Right atrium auricular region (tissue), 2 donors: Measurements from ENCODE around the gene BABAM2. TPM values are rescaled to one million over a fixed set of nuclear protein-coding genes. Genes with fewer than 3 reads are reported as not detected.

ENCODE experiments used
- DNase-seq: peaks from one replicate; pipeline ENCODE4 v3.0.0-alpha.2; 2019; ENCODE audit warnings: low spot score
- H3K27ac ChIP-seq, 2 donors: fragments of 200-600 bp; sonication (generic); 1 replicate in 1 of 2; 2 replicates in 1 of 2; pipeline ENCODE4 v1.5.1; 2016 to 2019
- H3K27me3 ChIP-seq, 2 donors: fragments of 200-600 bp; sonication (generic); one replicate each; pipeline versions ENCODE4 v1.5.1 to v1.6.0; 2017 to 2019
- H3K36me3 ChIP-seq: fragments of 200-600 bp; sonication (generic); one replicate; pipeline ENCODE4 v1.5.1; 2016
- H3K4me1 ChIP-seq, 2 donors: fragments of 200-600 bp; sonication (generic); one replicate each; pipeline versions ENCODE4 v1.5.1 to v1.6.0; 2017 to 2019
- H3K4me3 ChIP-seq, 2 donors: fragments of 200-600 bp; sonication (generic); 1 replicate in 1 of 2; 2 replicates in 1 of 2; pipeline ENCODE4 v1.5.1; 2017 to 2019; ENCODE audit warnings: mild to moderate bottlenecking in 1 of 2, moderate library complexity in 1 of 2
- H3K9me3 ChIP-seq, 2 donors: fragments of 200-600 bp; sonication (generic); one replicate each; pipeline ENCODE4 v1.5.1; 2019
- total RNA-seq, 2 donors: library from RNA; depleted of rRNA; stranded (reverse); fragments of >200 nt; gene quantifications; one replicate each; pipeline ENCODE4 v1.1.0, GENCODE V29; 2016
- TF ChIP-seq, protein P1 (sequence below), 2 donors: fragments of 200-600 bp; sonication (generic); IDR thresholded peaks; one replicate each; pipeline ENCODE4 v1.5.1; 2019; ENCODE audit warnings: antibody characterized with exemption in 2 of 2

BABAM2 gene
- total RNA-seq, 2 donors from 2014 or later = 58.8 to 60.6 TPM

DNA sequence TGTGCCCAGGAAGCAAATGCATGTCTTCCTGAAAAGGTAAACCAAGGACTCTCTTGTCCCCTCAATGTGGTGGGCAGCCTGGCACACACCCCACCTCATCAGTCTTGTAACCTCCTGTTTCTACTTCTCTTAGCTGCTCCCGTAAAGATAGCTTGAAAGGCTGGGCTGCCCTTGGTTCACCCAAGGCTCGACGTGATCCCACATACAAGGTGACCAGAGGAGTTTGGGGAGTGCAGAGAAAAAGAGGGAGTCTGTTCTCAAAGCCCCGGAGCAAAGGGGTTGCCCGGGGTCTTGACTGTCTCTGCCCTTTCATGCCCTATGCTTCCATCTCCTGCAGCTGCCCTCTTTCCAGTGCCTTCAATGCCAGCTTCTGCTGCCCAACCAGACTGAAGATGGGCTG, 483.8 kb downstream of the BABAM2 start:
- DNase-seq = no peak
- TF ChIP-seq, protein P1, sequence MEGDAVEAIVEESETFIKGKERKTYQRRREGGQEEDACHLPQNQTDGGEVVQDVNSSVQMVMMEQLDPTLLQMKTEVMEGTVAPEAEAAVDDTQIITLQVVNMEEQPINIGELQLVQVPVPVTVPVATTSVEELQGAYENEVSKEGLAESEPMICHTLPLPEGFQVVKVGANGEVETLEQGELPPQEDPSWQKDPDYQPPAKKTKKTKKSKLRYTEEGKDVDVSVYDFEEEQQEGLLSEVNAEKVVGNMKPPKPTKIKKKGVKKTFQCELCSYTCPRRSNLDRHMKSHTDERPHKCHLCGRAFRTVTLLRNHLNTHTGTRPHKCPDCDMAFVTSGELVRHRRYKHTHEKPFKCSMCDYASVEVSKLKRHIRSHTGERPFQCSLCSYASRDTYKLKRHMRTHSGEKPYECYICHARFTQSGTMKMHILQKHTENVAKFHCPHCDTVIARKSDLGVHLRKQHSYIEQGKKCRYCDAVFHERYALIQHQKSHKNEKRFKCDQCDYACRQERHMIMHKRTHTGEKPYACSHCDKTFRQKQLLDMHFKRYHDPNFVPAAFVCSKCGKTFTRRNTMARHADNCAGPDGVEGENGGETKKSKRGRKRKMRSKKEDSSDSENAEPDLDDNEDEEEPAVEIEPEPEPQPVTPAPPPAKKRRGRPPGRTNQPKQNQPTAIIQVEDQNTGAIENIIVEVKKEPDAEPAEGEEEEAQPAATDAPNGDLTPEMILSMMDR (IDR thresholded peaks at IDR 0.05) = no peak

DNA sequence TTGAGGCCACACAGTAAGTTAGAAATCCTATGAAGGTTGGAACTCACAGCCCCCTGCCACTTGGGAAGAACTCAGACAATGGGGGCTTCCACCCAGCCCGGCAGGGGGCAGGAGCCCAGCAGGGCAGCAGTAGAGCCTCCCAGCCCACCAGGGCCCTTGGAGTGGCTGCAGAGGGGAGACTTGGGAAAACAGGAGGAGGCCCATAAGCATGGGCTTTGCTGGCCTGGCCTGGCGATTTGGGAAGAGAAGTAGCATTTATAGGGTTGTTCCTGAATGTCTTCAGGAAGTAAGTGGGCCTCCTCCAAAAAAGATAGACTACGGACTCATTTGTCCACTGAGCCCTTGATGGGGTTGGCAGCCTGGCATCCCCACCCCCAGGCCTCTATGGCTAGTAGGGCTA, 484.7 kb downstream of the BABAM2 start:
- no peaks in the 10 kb centered on the region for H3K4me1 ChIP-seq
- TF ChIP-seq, protein P1 (IDR thresholded peaks at IDR 0.05) = no peak
- no peak for DNase-seq

More for the DNA sequence above, 483.8 kb downstream of the BABAM2 start:
- Histone ChIP-seq H3K9me3 (no peaks in the 10 kb centered on the region), H3K4me1 (no peaks in the 10 kb centered on the region), H3K4me3 (no peak overlapping the region), H3K27me3 (no peaks in the 10 kb centered on the region), H3K27ac (no peak overlapping the region), H3K36me3 (no peaks in the 10 kb centered on the region)

DNA sequence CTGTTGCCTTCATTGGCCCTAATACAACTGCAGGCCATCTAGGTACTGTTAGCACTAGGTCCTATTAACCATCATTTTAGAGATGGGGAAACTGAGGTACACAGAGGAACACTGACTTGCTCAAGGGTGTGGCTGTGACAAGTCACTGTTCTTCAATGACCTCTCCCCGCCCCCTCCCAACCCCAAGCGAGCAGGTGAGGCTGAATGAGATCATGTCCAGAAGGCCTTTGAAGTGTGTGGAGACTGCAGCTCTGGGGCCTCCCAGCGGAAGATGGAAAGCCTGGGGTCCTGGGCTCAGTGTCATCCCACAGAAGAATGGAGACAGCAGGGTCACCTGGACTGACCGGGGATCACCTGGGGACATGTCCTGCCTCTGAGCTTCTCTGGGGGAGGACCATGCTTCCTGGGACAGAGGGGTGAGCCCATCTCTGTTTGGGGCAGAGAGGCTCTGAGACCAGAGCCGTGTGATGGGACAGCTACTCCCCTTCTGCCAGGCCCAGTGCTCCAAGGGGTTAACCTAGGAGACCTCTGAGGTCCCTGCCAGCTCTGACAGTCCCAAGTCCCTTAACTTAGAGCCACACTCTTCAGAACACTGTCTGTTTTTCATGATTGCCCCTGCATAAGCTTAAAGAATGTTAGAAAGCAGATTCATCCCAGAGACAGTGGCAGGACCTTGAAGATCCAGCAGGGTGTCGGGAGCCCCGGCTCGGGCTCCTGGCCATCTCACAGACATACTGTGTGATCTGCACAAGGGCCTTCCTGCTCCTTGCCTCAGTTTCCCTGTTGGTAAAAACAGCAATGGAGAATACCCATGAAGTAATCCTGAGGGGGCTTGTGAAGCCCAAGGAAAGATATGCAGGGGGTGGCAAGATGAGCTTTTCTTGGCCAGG, 485.5 kb downstream of the BABAM2 start:
- Histone ChIP-seq H3K27me3 (no peaks in the 10 kb centered on the region), H3K36me3 (no peaks in the 10 kb centered on the region), H3K4me3 (no peak overlapping the region), H3K9me3 (no peaks in the 10 kb centered on the region), H3K27ac (no peak overlapping the region), H3K4me1 (no peaks in the 10 kb centered on the region)
- TF ChIP-seq, protein P1 (IDR thresholded peaks at IDR 0.05) = no peak
- no peak for DNase-seq

More for the DNA sequence above, 484.7 kb downstream of the BABAM2 start:
- Histone ChIP-seq H3K27ac (no peak overlapping the region), H3K27me3 (no peaks in the 10 kb centered on the region), H3K4me3 (no peak overlapping the region), H3K36me3 (no peaks in the 10 kb centered on the region), H3K9me3 (no peaks in the 10 kb centered on the region)

DNA sequence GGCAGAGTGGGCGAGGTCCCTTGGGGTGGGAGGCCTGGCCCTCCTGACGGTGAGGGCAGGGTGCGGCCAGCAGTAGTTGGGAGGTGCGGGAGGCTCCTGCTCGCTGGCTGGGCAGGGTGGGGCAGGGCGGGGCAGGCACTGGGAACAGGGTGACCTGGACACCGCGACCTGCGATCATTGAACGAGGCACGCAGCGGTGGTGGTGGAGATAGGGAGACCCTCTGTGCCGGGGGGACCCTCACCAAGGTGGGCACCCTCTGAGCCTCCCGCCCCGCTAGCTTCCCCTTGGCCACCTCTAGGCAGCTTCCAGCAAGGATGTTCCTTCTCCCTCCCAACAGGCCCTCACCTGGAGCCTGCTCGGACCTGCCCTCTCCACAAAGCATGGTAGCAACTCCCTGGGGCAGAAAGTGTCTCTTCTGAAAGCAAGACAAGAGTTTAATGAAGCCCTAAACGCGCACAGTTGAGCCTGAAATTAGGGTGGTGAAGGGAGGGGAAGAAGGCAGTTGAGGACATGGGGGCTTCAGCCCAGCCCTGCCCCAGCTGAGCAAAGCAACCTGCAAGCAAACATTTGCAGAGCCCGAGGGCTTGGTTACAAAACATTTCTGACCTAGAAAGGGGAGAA, 486.8 kb downstream of the BABAM2 start:
- H3K4me1 ChIP-seq = no peaks in the 10 kb centered on the region
- DNase-seq = no peak
- H3K27me3 ChIP-seq = no peaks in the 10 kb centered on the region
- no peaks in the 10 kb centered on the region for H3K36me3 ChIP-seq
- H3K4me3 ChIP-seq = no peak overlapping the region
- H3K27ac ChIP-seq = no peak overlapping the region
- TF ChIP-seq, protein P1 (IDR thresholded peaks at IDR 0.05) = no peak
- no peaks in the 10 kb centered on the region for H3K9me3 ChIP-seq

DNA sequence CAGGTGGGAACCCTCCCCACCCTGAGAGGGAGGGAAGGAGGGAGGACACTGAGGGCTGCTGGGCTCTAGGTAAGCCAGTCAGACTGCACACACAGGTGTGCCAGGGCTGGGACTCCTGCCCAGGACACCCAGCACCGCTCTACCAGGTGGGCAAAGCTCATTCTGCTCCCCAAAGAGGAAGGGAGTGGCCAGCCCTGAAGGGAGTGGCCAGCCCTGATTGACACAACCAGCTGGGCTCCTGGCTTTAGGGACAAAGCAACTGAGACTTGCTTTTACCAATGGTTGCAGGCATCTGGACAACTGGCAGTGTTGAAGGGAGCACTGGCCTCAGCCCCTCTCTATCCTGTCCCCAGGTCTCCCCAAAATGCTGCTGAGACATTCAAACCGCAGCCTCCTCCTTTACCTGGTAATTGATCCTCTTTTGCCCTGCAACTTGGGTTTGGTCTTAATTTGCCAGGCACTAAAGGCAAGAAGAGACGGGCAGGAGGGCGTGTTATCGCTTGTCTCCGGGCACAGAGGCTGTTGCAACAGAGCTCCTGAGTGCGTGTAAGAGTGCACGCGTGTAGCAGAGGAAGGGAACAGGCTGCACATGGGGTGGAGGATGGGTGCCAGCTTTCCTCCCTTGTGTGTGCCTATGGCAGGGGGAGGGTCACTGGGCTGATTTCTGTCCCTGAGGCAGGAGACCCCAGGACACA, 487.6 kb downstream of the BABAM2 start:
- Histone ChIP-seq H3K36me3 (no peaks in the 10 kb centered on the region), H3K27me3 (no peaks in the 10 kb centered on the region), H3K4me1 (no peaks in the 10 kb centered on the region), H3K27ac (no peak overlapping the region), H3K9me3 (no peaks in the 10 kb centered on the region), H3K4me3 (no peak overlapping the region)
- no peak for DNase-seq
- TF ChIP-seq, protein P1 (IDR thresholded peaks at IDR 0.05) = no peak
